ENCODE results near the gene FGF19. TPM values are rescaled to one million over a fixed set of nuclear protein-coding genes. Genes with fewer than 3 reads are reported as not detected.

FGF19 gene
- total and polyA plus RNA-seq, 8 donors: 0.06 to 0.08 TPM; not detected in 6

GRCh38 chr11:69664103-69664775, 39.6 kb downstream of the FGF19 start:
- Histone ChIP-seq H3K9me3 (no peaks in the 10 kb centered on the region), H3K27ac (no peak overlapping the region), H3K4me3 (no peak overlapping the region), H3K27me3 (no peaks in the 10 kb centered on the region), H3K4me1 (no peaks in the 10 kb centered on the region), H3K36me3 (peaks cover 0 to 52% of the 10 kb centered on the region in 2 donors)
- no peak for ATAC-seq
- intact Hi-C loops (cut with DNase I): no loop called here
- TF ChIP-seq CTCF (IDR thresholded peaks at IDR 0.05): no peak
- DNase-seq: peak in 1 of 4 donors; percentile 37

- peak in 1 of 4 donors; percentile 19 for DNase-seq
- Histone ChIP-seq H3K4me3 (no peak overlapping the region), H3K4me1 (no peaks in the 10 kb centered on the region), H3K9me3 (no peaks in the 10 kb centered on the region), H3K36me3 (peaks cover 0 to 51% of the 10 kb centered on the region in 2 donors), H3K27ac (no peak overlapping the region), H3K27me3 (no peaks in the 10 kb centered on the region)
- no peak for TF ChIP-seq CTCF (IDR thresholded peaks at IDR 0.05)
- intact Hi-C loops (cut with DNase I): no loop called here
- ATAC-seq: no peak
These were observed 40.5 kb downstream of the FGF19 start for GRCh38 chr11:69663326-69663725.

- intact Hi-C loops (cut with DNase I): no loop called here
- peaks cover 0 to 49% of the 10 kb centered on the region in 2 donors for H3K36me3 ChIP-seq
- no peak overlapping the region for H3K27ac ChIP-seq
- TF ChIP-seq CTCF (IDR thresholded peaks at IDR 0.05): no peak
- no peak overlapping the region for H3K4me3 ChIP-seq
- peak in 1 of 4 donors; percentile 47 for DNase-seq
- no peaks in the 10 kb centered on the region for H3K27me3 ChIP-seq
- no peaks in the 10 kb centered on the region for H3K4me1 ChIP-seq
- ATAC-seq: no peak
- no peaks in the 10 kb centered on the region for H3K9me3 ChIP-seq
These were observed 41.0 kb downstream of the FGF19 start for GRCh38 chr11:69662806-69663205.

- intact Hi-C loops (cut with DNase I): no loop called here
- ATAC-seq (no peak), DNase-seq (peak in 1 of 4 donors; percentile 27)
- no peaks in the 10 kb centered on the region for H3K4me1 ChIP-seq
- no peak for TF ChIP-seq CTCF (IDR thresholded peaks at IDR 0.05)
- peaks cover 0 to 43% of the 10 kb centered on the region in 2 donors for H3K36me3 ChIP-seq
- H3K27me3 ChIP-seq: no peaks in the 10 kb centered on the region
- H3K27ac ChIP-seq: no peak overlapping the region
- no peaks in the 10 kb centered on the region for H3K9me3 ChIP-seq
- no peak overlapping the region for H3K4me3 ChIP-seq
These were observed 41.7 kb downstream of the FGF19 start for GRCh38 chr11:69662021-69662698.

GRCh38 chr11:69661413-69661715, 42.5 kb downstream of the FGF19 start:
- intact Hi-C loops (cut with DNase I): no loop called here

More at GRCh38 chr11:69661413-69661715, 42.5 kb downstream of the FGF19 start:
- TF ChIP-seq CTCF (IDR thresholded peaks at IDR 0.05): no peak
- Histone ChIP-seq H3K27me3 (no peaks in the 10 kb centered on the region), H3K4me1 (no peaks in the 10 kb centered on the region), H3K4me3 (no peak overlapping the region), H3K36me3 (peaks cover 0 to 35% of the 10 kb centered on the region in 2 donors), H3K27ac (no peak overlapping the region), H3K9me3 (no peaks in the 10 kb centered on the region)
- DNase-seq: peak in 1 of 4 donors; percentile 34
- no peak for ATAC-seq

Data from left lung (tissue), 10 donors.